GM23338 (cell line): Measurements from ENCODE around the gene RBPJ. TPM values are rescaled to one million over a fixed set of nuclear protein-coding genes. Genes with fewer than 3 reads are reported as not detected.

Experiments
- ATAC-seq: fragments of 200-7000 bp; cut with Tn5 transposase; 3 replicates; pipeline ENCODE4 v1.9.1; 2020
- DNase-seq: peaks from one replicate; pipeline ENCODE4 v3.0.0-alpha.2; 2015; ENCODE audit warnings: low spot score
- H2AFZ ChIP-seq: fragments of 200-600 bp; sonication (generic); 2 replicates; pipeline ENCODE4 v1.8.0; 2016; ENCODE audit warnings: antibody characterized with exemption, mild to moderate bottlenecking, moderate library complexity
- H3F3A ChIP-seq: fragments of 200-600 bp; sonication (generic); replicated peaks from 2 replicates; pipeline ENCODE4 v1.8.0; 2017; ENCODE audit warnings: antibody characterized with exemption, mixed run types, low read depth
- H3K27ac ChIP-seq: fragments of 200-600 bp; sonication (generic); 2 replicates; pipeline ENCODE4 v1.6.1; 2016; ENCODE audit warnings: low read depth
- H3K27me3 ChIP-seq: fragments of 200-600 bp; sonication (generic); 2 replicates; pipeline ENCODE4 v1.8.0; 2016; ENCODE audit warnings: mild to moderate bottlenecking, mixed run types, moderate library complexity; ENCODE audit not compliant: insufficient read depth
- H3K36me3 ChIP-seq: fragments of 200-600 bp; sonication (generic); 2 replicates; pipeline ENCODE4 v1.8.0; 2016; ENCODE audit warnings: mild to moderate bottlenecking; ENCODE audit not compliant: insufficient read depth
- H3K4me1 ChIP-seq: fragments of 200-600 bp; sonication (generic); 2 replicates; pipeline ENCODE4 v1.8.0; 2016; ENCODE audit warnings: mild to moderate bottlenecking, moderate library complexity; ENCODE audit not compliant: insufficient read depth
- H3K4me2 ChIP-seq: fragments of 200-600 bp; sonication (generic); 2 replicates; pipeline ENCODE4 v1.7.1; 2017; ENCODE audit warnings: mixed run types
- H3K4me3 ChIP-seq: fragments of 200-600 bp; sonication (generic); 2 replicates; pipeline ENCODE4 v1.6.1; 2016; ENCODE audit warnings: mixed run types
- H3K79me2 ChIP-seq: fragments of 200-600 bp; sonication (generic); replicated peaks from 2 replicates; pipeline ENCODE4 v1.8.0; 2017; ENCODE audit warnings: mild to moderate bottlenecking; ENCODE audit not compliant: insufficient read depth
- H3K9me2 ChIP-seq: fragments of 200-600 bp; sonication (generic); 2 replicates; pipeline ENCODE4 v1.8.0; 2017; ENCODE audit not compliant: insufficient read depth
- H4K20me1 ChIP-seq: fragments of 200-600 bp; sonication (generic); replicated peaks from 2 replicates; pipeline ENCODE4 v1.8.0; 2017; ENCODE audit warnings: mild to moderate bottlenecking; ENCODE audit not compliant: insufficient read depth
- H3K27ac Mint-ChIP-seq: 2 replicates; pipeline ENCODE4 v1.8.0; 2020; ENCODE audit warnings: inconsistent platforms, mild to moderate bottlenecking, moderate library complexity, mixed read lengths
- H3K27me3 Mint-ChIP-seq: 3 replicates; pipeline ENCODE4 v1.8.0; 2022; ENCODE audit warnings: low read depth, mild to moderate bottlenecking, moderate library complexity, mixed read lengths, inconsistent platforms; ENCODE audit not compliant: insufficient read depth, poor library complexity
- H3K36me3 Mint-ChIP-seq: 3 replicates; pipeline ENCODE4 v1.8.0; 2021; ENCODE audit warnings: low read depth, mild to moderate bottlenecking, inconsistent platforms, moderate library complexity, mixed read lengths
- H3K4me1 Mint-ChIP-seq: 3 replicates; pipeline ENCODE4 v1.8.0; 2020; ENCODE audit warnings: mild to moderate bottlenecking, inconsistent platforms, mixed read lengths
- H3K4me3 Mint-ChIP-seq: 3 replicates; pipeline ENCODE4 v1.8.0; 2021; ENCODE audit warnings: moderate library complexity, mild to moderate bottlenecking, inconsistent platforms, mixed read lengths
- H3K9me3 Mint-ChIP-seq: 3 replicates; pipeline ENCODE4 v1.8.0; 2020; ENCODE audit warnings: moderate library complexity, mild to moderate bottlenecking, inconsistent platforms, mixed read lengths
- CREB1 ChIP-seq: fragments of 250-450 bp; sonication (Bioruptor Pico); IDR thresholded peaks from 2 replicates; pipeline ENCODE4 v1.5.0; 2020; ENCODE audit warnings: low read depth, mild to moderate bottlenecking, moderate library complexity
- EZH2 ChIP-seq: fragments of 200-600 bp; sonication (generic); IDR thresholded peaks from one replicate; pipeline ENCODE4 v1.8.0; 2017; ENCODE audit warnings: antibody characterized with exemption, mild to moderate bottlenecking, low read depth; ENCODE audit not compliant: unreplicated experiment
- EZH2phosphoT487 ChIP-seq: fragments of 200-600 bp; sonication (generic); IDR thresholded peaks from one replicate; pipeline ENCODE4 v1.8.1; 2018; ENCODE audit warnings: antibody characterized with exemption; ENCODE audit not compliant: unreplicated experiment
- JUNB ChIP-seq: IDR thresholded peaks from one replicate; pipeline ENCODE4 v1.6.1; 2016; ENCODE audit warnings: antibody characterized with exemption; ENCODE audit not compliant: unreplicated experiment
- NANOG ChIP-seq: IDR thresholded peaks from 2 replicates; pipeline ENCODE4 v1.6.1; 2016; ENCODE audit warnings: antibody characterized with exemption, borderline replicate concordance
- POLR2AphosphoS5 ChIP-seq: IDR thresholded peaks from 2 replicates; pipeline ENCODE4 v1.6.1; 2016; ENCODE audit warnings: antibody characterized with exemption, low read depth
- STAT1 ChIP-seq: IDR thresholded peaks from one replicate; pipeline ENCODE4 v1.6.1; 2016; ENCODE audit warnings: antibody characterized with exemption; ENCODE audit not compliant: unreplicated experiment
- ZNF114 ChIP-seq: fragments of 250-450 bp; sonication (Bioruptor Pico); IDR thresholded peaks from 2 replicates; pipeline ENCODE4 v1.5.0; 2020; ENCODE audit warnings: mild to moderate bottlenecking, moderate library complexity
- ZNF331 ChIP-seq: fragments of 250-450 bp; sonication (Bioruptor Pico); IDR thresholded peaks from 2 replicates; pipeline ENCODE4 v1.5.0; 2020; ENCODE audit warnings: low read depth, mild to moderate bottlenecking, moderate library complexity
- polyA plus RNA-seq: library from polyadenylated mRNA; unstranded; fragments of >200 nt; fragmentation: Nextera tagmentation; extraction: Ambion mirVana; gene quantifications from 2 replicates; pipeline ENCODE4 v1.2.1, GENCODE V29; 2016
- total RNA-seq: library from RNA; depleted of rRNA; stranded (reverse); fragments of >200 nt; shearing (Covaris generic); gene quantifications from 2 replicates; pipeline ENCODE4 v1.2.3, GENCODE V29; 2014
- TF ChIP-seq, protein P1 (sequence below): fragments of 250-450 bp; sonication (Bioruptor Pico); IDR thresholded peaks from 2 replicates; pipeline ENCODE4 v1.5.0; 2020; ENCODE audit warnings: mild to moderate bottlenecking, moderate library complexity
- TF ChIP-seq, protein P2 (sequence below): IDR thresholded peaks from one replicate; pipeline ENCODE4 v1.6.1; 2018; ENCODE audit warnings: antibody characterized with exemption; ENCODE audit not compliant: unreplicated experiment
- TF ChIP-seq, protein P3 (sequence below): IDR thresholded peaks from 2 replicates; pipeline ENCODE4 v1.6.1; 2016; ENCODE audit warnings: antibody characterized with exemption
- TF ChIP-seq, protein P4 (sequence below), 2 experiments: fragments of 200-600 bp in 1 of 2; sonication (generic) in 1 of 2; conservative IDR thresholded peaks; 2 replicates each; pipeline versions ENCODE4 v1.5.1 to v1.6.1; 2016 to 2017; ENCODE audit warnings: antibody characterized with exemption in 2 of 2, low read depth in 2 of 2, mild to moderate bottlenecking in 2 of 2, moderate library complexity in 1 of 2

Gene RBPJ
- total and polyA plus RNA-seq, 2 experiments from 2014 or later, result 212 to 457 TPM

DNA sequence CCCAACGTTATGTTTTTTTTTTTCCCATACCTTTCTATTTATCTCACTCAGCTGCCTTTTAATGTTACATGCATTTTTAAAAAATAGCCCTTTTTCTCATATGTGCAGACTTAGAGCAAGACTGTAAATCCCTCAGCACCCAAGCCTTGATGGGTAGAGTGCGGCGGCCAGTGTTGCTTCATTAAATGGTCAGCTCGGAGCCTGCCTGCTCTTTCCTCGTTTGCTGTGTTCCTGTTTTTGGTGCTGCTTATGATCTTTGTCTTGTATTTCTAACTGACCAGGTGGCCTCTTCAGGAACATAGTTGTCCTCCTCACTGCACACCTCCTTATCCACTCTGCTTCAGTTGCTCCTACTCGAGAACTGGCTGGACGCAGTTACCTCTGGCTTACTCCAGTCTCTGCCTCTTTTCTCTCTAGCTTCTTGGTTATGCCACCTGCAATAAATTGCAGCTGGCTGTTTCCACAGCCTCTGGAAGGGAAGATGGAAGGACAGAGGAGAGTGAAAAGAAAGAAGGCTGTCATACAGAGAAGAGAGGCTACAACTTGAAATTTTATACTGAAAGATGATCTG is 10.7 kb downstream of the RBPJ start:
- Histone ChIP-seq H3K36me3 (no peaks in the 10 kb centered on the region), H3K9me2 (no peaks in the 10 kb centered on the region), H4K20me1 (peaks cover 73% of the 10 kb centered on the region), H3K27ac (0 out of 2 replicates have a peak overlapping the region, but pooled peaks have one; percentile 26), H3K4me3 (peak overlapping the region; percentile 18), H3K4me1 (peaks cover 72% of the 10 kb centered on the region), H3F3A (peaks cover 2% of the 10 kb centered on the region; the same call in 1 of the 2 replicates), H2AFZ (no peak overlapping the region), H3K79me2 (peaks cover 100% of the 10 kb centered on the region), H3K4me2 (peak overlapping the region; percentile 48), H3K27me3 (no peaks in the 10 kb centered on the region)
- ATAC-seq (no peak), DNase-seq (no peak)
- peak overlapping the region; percentile 32 for H3K27ac Mint-ChIP-seq
- H3K27me3 Mint-ChIP-seq, result no peaks in the 10 kb centered on the region
- peak overlapping the region; percentile 42; the same call in 2 of the 3 replicates for H3K4me3 Mint-ChIP-seq
- H3K4me1 Mint-ChIP-seq, result peaks cover 56% of the 10 kb centered on the region
- TF ChIP-seq, protein P1, sequence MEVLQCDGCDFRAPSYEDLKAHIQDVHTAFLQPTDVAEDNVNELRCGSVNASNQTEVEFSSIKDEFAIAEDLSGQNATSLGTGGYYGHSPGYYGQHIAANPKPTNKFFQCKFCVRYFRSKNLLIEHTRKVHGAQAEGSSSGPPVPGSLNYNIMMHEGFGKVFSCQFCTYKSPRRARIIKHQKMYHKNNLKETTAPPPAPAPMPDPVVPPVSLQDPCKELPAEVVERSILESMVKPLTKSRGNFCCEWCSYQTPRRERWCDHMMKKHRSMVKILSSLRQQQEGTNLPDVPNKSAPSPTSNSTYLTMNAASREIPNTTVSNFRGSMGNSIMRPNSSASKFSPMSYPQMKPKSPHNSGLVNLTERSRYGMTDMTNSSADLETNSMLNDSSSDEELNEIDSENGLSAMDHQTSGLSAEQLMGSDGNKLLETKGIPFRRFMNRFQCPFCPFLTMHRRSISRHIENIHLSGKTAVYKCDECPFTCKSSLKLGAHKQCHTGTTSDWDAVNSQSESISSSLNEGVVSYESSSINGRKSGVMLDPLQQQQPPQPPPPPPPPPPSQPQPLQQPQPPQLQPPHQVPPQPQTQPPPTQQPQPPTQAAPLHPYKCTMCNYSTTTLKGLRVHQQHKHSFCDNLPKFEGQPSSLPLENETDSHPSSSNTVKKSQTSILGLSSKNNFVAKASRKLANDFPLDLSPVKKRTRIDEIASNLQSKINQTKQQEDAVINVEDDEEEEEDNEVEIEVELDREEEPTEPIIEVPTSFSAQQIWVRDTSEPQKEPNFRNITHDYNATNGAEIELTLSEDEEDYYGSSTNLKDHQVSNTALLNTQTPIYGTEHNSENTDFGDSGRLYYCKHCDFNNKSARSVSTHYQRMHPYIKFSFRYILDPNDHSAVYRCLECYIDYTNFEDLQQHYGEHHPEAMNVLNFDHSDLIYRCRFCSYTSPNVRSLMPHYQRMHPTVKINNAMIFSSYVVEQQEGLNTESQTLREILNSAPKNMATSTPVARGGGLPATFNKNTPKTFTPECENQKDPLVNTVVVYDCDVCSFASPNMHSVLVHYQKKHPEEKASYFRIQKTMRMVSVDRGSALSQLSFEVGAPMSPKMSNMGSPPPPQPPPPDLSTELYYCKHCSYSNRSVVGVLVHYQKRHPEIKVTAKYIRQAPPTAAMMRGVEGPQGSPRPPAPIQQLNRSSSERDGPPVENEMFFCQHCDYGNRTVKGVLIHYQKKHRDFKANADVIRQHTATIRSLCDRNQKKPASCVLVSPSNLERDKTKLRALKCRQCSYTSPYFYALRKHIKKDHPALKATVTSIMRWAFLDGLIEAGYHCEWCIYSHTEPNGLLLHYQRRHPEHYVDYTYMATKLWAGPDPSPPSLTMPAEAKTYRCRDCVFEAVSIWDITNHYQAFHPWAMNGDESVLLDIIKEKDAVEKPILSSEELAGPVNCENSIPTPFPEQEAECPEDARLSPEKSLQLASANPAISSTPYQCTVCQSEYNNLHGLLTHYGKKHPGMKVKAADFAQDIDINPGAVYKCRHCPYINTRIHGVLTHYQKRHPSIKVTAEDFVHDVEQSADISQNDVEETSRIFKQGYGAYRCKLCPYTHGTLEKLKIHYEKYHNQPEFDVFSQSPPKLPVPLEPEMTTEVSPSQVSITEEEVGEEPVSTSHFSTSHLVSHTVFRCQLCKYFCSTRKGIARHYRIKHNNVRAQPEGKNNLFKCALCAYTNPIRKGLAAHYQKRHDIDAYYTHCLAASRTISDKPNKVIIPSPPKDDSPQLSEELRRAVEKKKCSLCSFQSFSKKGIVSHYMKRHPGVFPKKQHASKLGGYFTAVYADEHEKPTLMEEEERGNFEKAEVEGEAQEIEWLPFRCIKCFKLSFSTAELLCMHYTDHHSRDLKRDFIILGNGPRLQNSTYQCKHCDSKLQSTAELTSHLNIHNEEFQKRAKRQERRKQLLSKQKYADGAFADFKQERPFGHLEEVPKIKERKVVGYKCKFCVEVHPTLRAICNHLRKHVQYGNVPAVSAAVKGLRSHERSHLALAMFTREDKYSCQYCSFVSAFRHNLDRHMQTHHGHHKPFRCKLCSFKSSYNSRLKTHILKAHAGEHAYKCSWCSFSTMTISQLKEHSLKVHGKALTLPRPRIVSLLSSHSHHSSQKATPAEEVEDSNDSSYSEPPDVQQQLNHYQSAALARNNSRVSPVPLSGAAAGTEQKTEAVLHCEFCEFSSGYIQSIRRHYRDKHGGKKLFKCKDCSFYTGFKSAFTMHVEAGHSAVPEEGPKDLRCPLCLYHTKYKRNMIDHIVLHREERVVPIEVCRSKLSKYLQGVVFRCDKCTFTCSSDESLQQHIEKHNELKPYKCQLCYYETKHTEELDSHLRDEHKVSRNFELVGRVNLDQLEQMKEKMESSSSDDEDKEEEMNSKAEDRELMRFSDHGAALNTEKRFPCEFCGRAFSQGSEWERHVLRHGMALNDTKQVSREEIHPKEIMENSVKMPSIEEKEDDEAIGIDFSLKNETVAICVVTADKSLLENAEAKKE (CRISPR knock-in tag), result no peak
- TF ChIP-seq EZH2phosphoT487, result no peak
- no peak for TF ChIP-seq STAT1
- no peak for TF ChIP-seq CREB1 (CRISPR knock-in tag)
- TF ChIP-seq, protein P2, sequence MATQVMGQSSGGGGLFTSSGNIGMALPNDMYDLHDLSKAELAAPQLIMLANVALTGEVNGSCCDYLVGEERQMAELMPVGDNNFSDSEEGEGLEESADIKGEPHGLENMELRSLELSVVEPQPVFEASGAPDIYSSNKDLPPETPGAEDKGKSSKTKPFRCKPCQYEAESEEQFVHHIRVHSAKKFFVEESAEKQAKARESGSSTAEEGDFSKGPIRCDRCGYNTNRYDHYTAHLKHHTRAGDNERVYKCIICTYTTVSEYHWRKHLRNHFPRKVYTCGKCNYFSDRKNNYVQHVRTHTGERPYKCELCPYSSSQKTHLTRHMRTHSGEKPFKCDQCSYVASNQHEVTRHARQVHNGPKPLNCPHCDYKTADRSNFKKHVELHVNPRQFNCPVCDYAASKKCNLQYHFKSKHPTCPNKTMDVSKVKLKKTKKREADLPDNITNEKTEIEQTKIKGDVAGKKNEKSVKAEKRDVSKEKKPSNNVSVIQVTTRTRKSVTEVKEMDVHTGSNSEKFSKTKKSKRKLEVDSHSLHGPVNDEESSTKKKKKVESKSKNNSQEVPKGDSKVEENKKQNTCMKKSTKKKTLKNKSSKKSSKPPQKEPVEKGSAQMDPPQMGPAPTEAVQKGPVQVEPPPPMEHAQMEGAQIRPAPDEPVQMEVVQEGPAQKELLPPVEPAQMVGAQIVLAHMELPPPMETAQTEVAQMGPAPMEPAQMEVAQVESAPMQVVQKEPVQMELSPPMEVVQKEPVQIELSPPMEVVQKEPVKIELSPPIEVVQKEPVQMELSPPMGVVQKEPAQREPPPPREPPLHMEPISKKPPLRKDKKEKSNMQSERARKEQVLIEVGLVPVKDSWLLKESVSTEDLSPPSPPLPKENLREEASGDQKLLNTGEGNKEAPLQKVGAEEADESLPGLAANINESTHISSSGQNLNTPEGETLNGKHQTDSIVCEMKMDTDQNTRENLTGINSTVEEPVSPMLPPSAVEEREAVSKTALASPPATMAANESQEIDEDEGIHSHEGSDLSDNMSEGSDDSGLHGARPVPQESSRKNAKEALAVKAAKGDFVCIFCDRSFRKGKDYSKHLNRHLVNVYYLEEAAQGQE, result no peak
- TF ChIP-seq POLR2AphosphoS5, result no peak
- TF ChIP-seq, protein P3, sequence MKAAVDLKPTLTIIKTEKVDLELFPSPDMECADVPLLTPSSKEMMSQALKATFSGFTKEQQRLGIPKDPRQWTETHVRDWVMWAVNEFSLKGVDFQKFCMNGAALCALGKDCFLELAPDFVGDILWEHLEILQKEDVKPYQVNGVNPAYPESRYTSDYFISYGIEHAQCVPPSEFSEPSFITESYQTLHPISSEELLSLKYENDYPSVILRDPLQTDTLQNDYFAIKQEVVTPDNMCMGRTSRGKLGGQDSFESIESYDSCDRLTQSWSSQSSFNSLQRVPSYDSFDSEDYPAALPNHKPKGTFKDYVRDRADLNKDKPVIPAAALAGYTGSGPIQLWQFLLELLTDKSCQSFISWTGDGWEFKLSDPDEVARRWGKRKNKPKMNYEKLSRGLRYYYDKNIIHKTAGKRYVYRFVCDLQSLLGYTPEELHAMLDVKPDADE, result no peak
- no peak for TF ChIP-seq ZNF331
- no peak for TF ChIP-seq JUNB
- TF ChIP-seq ZNF114 (CRISPR knock-in tag), result no peak
- TF ChIP-seq, protein P4, sequence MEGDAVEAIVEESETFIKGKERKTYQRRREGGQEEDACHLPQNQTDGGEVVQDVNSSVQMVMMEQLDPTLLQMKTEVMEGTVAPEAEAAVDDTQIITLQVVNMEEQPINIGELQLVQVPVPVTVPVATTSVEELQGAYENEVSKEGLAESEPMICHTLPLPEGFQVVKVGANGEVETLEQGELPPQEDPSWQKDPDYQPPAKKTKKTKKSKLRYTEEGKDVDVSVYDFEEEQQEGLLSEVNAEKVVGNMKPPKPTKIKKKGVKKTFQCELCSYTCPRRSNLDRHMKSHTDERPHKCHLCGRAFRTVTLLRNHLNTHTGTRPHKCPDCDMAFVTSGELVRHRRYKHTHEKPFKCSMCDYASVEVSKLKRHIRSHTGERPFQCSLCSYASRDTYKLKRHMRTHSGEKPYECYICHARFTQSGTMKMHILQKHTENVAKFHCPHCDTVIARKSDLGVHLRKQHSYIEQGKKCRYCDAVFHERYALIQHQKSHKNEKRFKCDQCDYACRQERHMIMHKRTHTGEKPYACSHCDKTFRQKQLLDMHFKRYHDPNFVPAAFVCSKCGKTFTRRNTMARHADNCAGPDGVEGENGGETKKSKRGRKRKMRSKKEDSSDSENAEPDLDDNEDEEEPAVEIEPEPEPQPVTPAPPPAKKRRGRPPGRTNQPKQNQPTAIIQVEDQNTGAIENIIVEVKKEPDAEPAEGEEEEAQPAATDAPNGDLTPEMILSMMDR (conservative IDR thresholded peaks at IDR 0.05; ENCODE audit: low read depth in 2 of 2), result no peak
- TF ChIP-seq NANOG, result no peak
- TF ChIP-seq EZH2, result no peak
- H3K9me3 Mint-ChIP-seq, result no peaks in the 10 kb centered on the region
- H3K36me3 Mint-ChIP-seq, result no peaks in the 10 kb centered on the region; the same call in 2 of the 3 replicates
